Ascending aorta (tissue), 2 donors: ENCODE data around the gene MAP3K14. TPM values are rescaled to one million over a fixed set of nuclear protein-coding genes. Genes with fewer than 3 reads are reported as not detected.
A peak's percentile ranks its signal among the peaks of the same experiment; 100 is the strongest.

Experiments used
- DNase-seq, 2 donors: peaks; one replicate each; pipeline ENCODE4 v3.0.0-alpha.2; 2019; ENCODE audit warnings: low spot score in 2 of 2
- H3K27ac ChIP-seq, 2 donors: fragments of 200-600 bp; sonication (generic); one replicate each; pipeline ENCODE4 v1.5.1; 2016 to 2017; ENCODE audit warnings: mild to moderate bottlenecking in 1 of 2
- H3K27me3 ChIP-seq: fragments of 200-600 bp; sonication (generic); one replicate; pipeline ENCODE4 v1.5.1; 2017
- H3K36me3 ChIP-seq, 2 donors: fragments of 200-600 bp; sonication (generic); one replicate each; pipeline ENCODE4 v1.5.1; 2016
- H3K4me1 ChIP-seq, 2 donors: fragments of 200-600 bp; sonication (generic); one replicate each; pipeline ENCODE4 v1.5.1; 2016 to 2017; ENCODE audit warnings: mild to moderate bottlenecking in 1 of 2
- H3K4me3 ChIP-seq, 2 donors: fragments of 200-600 bp; sonication (generic); one replicate each; pipeline ENCODE4 v1.5.1; 2016 to 2017; ENCODE audit warnings: mild to moderate bottlenecking in 1 of 2
- H3K9me3 ChIP-seq, 2 donors: fragments of 200-600 bp; sonication (generic); one replicate each; pipeline ENCODE4 v1.5.1; 2016
- CTCF ChIP-seq, 3 experiments: fragments of 200-600 bp in 2 of 3; fragments of 450-650 bp in 1 of 3; sonication (generic) in 2 of 3; IDR thresholded peaks; one replicate each; pipeline ENCODE4 v1.5.1; 2016 to 2019; ENCODE audit warnings: antibody characterized with exemption in 3 of 3, mild to moderate bottlenecking in 1 of 3, moderate library complexity in 1 of 3
- intact Hi-C: fragments of 100-400 bp; cut with DNase I; formaldehyde crosslinking; loops from one replicate; pipeline ENCODE4 v1.15.1; 2023
- total RNA-seq: library from RNA; depleted of rRNA; stranded (reverse); fragments of >200 nt; gene quantifications from one replicate; pipeline ENCODE4 v1.1.0, GENCODE V29; 2016

Gene MAP3K14
- total RNA-seq, 1 donor from 2014 or later = 7.7 TPM

GRCh38 chr17:45361451-45361850, 44.6 kb upstream of the MAP3K14 start:
- intact Hi-C loops = no loop called here
- TF ChIP-seq CTCF (IDR thresholded peaks at IDR 0.05) = no peak
- Histone ChIP-seq H3K27me3 (no peaks in the 10 kb centered on the region), H3K4me3 (no peak overlapping the region), H3K27ac (no peak overlapping the region), H3K9me3 (no peaks in the 10 kb centered on the region), H3K36me3 (no peaks in the 10 kb centered on the region), H3K4me1 (no peaks in the 10 kb centered on the region)
- DNase-seq = peak in 1 of 2 donors; percentile 41

GRCh38 chr17:45357364-45357997, 40.7 kb upstream of the MAP3K14 start:
- Histone ChIP-seq H3K36me3 (no peaks in the 10 kb centered on the region), H3K27ac (no peak overlapping the region), H3K9me3 (no peaks in the 10 kb centered on the region), H3K4me3 (no peak overlapping the region), H3K27me3 (no peaks in the 10 kb centered on the region), H3K4me1 (no peaks in the 10 kb centered on the region)
- no peak for DNase-seq
- intact Hi-C loops = no loop called here
- TF ChIP-seq CTCF (IDR thresholded peaks at IDR 0.05) = no peak

- DNase-seq = peak in 1 of 2 donors; percentile 34
- Histone ChIP-seq H3K9me3 (no peaks in the 10 kb centered on the region), H3K36me3 (no peaks in the 10 kb centered on the region), H3K27me3 (no peaks in the 10 kb centered on the region), H3K27ac (no peak overlapping the region), H3K4me3 (no peak overlapping the region), H3K4me1 (no peaks in the 10 kb centered on the region)
- intact Hi-C loops = no loop called here
- TF ChIP-seq CTCF (IDR thresholded peaks at IDR 0.05) = no peak
Observed at GRCh38 chr17:45355087-45355486, 38.3 kb upstream of the MAP3K14 start.

- Histone ChIP-seq H3K4me1 (no peaks in the 10 kb centered on the region), H3K4me3 (no peak overlapping the region), H3K9me3 (no peaks in the 10 kb centered on the region), H3K27me3 (no peaks in the 10 kb centered on the region), H3K27ac (no peak overlapping the region), H3K36me3 (no peaks in the 10 kb centered on the region)
- DNase-seq = peak in 1 of 2 donors; percentile 48
- TF ChIP-seq CTCF (IDR thresholded peaks at IDR 0.05) = no peak
- intact Hi-C loops = no loop called here
Observed at GRCh38 chr17:45353043-45353442, 36.2 kb upstream of the MAP3K14 start.

GRCh38 chr17:45351831-45352230, 35.0 kb upstream of the MAP3K14 start:
- TF ChIP-seq CTCF (IDR thresholded peaks at IDR 0.05) = no peak
- no peaks in the 10 kb centered on the region for H3K4me1 ChIP-seq
- H3K27ac ChIP-seq = no peak overlapping the region
- intact Hi-C loops = no loop called here
- no peaks in the 10 kb centered on the region for H3K36me3 ChIP-seq
- DNase-seq = no peak
- no peak overlapping the region for H3K4me3 ChIP-seq
- no peaks in the 10 kb centered on the region for H3K27me3 ChIP-seq
- H3K9me3 ChIP-seq = no peaks in the 10 kb centered on the region

- Histone ChIP-seq H3K9me3 (no peaks in the 10 kb centered on the region), H3K4me1 (no peaks in the 10 kb centered on the region), H3K27ac (no peak overlapping the region), H3K27me3 (no peaks in the 10 kb centered on the region), H3K4me3 (no peak overlapping the region), H3K36me3 (no peaks in the 10 kb centered on the region)
- TF ChIP-seq CTCF (IDR thresholded peaks at IDR 0.05) = no peak
- intact Hi-C loops = no loop called here
- peak in 1 of 2 donors; percentile 5 for DNase-seq
Observed at GRCh38 chr17:45347444-45347843, 30.6 kb upstream of the MAP3K14 start.
